Skin of body (tissue), 2 donors: ENCODE measurements around the gene UTS2B. TPM values are rescaled to one million over a fixed set of nuclear protein-coding genes. Genes with fewer than 3 reads are reported as not detected.

Experiments used
- DNase-seq: peaks from one replicate; lab custom pipeline; 2025; lab: John Stamatoyannopoulos, UW
- total RNA-seq: library from RNA; depleted of rRNA; stranded (reverse); fragments of >200 nt; gene quantifications from one replicate; pipeline ENCODE4 v1.2.3, GENCODE V29; 2014

Gene UTS2B
- total RNA-seq, 1 donor from 2014 or later, result 0.39 TPM

- no peak for DNase-seq
These were observed 86.0 kb downstream of the UTS2B start for GRCh38 chr3:191244242-191244867.

GRCh38 chr3:191240486-191240885 lies 89.8 kb downstream of the UTS2B start:
- DNase-seq, result no peak

- DNase-seq, result no peak
These were observed 90.8 kb downstream of the UTS2B start for GRCh38 chr3:191239407-191240031.

GRCh38 chr3:191238321-191238817 lies 92.0 kb downstream of the UTS2B start:
- no peak for DNase-seq

- DNase-seq, result no peak
These were observed 93.1 kb downstream of the UTS2B start for GRCh38 chr3:191237047-191237882.

GRCh38 chr3:191236646-191237045 lies 93.7 kb downstream of the UTS2B start:
- DNase-seq, result no peak

- DNase-seq, result no peak
These were observed 94.7 kb downstream of the UTS2B start for GRCh38 chr3:191235331-191236314.

- no peak for DNase-seq
These were observed 96.1 kb downstream of the UTS2B start for GRCh38 chr3:191234216-191234615.

- DNase-seq, result no peak
These were observed 102.8 kb downstream of the UTS2B start for GRCh38 chr3:191227541-191227940.

GRCh38 chr3:191221638-191222037 lies 108.7 kb downstream of the UTS2B start:
- DNase-seq, result no peak

- no peak for DNase-seq
These were observed 109.4 kb downstream of the UTS2B start for GRCh38 chr3:191220908-191221307.

GRCh38 chr3:191217301-191217700 lies 113.0 kb downstream of the UTS2B start:
- DNase-seq, result no peak

Other genes with a start within 250 kb of the UTS2B start
- 0.10 TPM for gene OSTN, start 131.3 kb downstream of the UTS2B start, total RNA-seq
- 42.9 TPM for gene CCDC50, start 1.1 kb downstream of the UTS2B start, total RNA-seq
- not detected for gene PYDC2, start 130.6 kb upstream of the UTS2B start, total RNA-seq